HL-60 (cell line): Measurements from ENCODE around the gene LAMA2.

Experiments used
- POLR2AphosphoS5 ChIP-seq: IDR thresholded peaks from 2 replicates; pipeline ENCODE4 v1.6.1; 2012; ENCODE audit warnings: low read depth
- REST ChIP-seq: IDR thresholded peaks from 2 replicates; pipeline ENCODE4 v1.6.1; 2012; ENCODE audit warnings: low read depth; ENCODE audit not compliant: insufficient replicate concordance
- SPI1 ChIP-seq: IDR thresholded peaks from 2 replicates; pipeline ENCODE4 v1.6.1; 2012; ENCODE audit warnings: low read depth, mild to moderate bottlenecking, borderline replicate concordance
- TF ChIP-seq, protein P1 (sequence below): IDR thresholded peaks from one replicate; pipeline ENCODE4 v1.5.1; 2011; ENCODE audit warnings: low read length, control low read depth, inconsistent platforms; ENCODE audit not compliant: insufficient read depth

GRCh38 chr6:129130106-129130505, 247.2 kb downstream of the LAMA2 start:
- TF ChIP-seq, protein P1, sequence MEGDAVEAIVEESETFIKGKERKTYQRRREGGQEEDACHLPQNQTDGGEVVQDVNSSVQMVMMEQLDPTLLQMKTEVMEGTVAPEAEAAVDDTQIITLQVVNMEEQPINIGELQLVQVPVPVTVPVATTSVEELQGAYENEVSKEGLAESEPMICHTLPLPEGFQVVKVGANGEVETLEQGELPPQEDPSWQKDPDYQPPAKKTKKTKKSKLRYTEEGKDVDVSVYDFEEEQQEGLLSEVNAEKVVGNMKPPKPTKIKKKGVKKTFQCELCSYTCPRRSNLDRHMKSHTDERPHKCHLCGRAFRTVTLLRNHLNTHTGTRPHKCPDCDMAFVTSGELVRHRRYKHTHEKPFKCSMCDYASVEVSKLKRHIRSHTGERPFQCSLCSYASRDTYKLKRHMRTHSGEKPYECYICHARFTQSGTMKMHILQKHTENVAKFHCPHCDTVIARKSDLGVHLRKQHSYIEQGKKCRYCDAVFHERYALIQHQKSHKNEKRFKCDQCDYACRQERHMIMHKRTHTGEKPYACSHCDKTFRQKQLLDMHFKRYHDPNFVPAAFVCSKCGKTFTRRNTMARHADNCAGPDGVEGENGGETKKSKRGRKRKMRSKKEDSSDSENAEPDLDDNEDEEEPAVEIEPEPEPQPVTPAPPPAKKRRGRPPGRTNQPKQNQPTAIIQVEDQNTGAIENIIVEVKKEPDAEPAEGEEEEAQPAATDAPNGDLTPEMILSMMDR: no peak
- TF ChIP-seq REST (no peak), POLR2AphosphoS5 (no peak), SPI1 (no peak)
